ENCODE data around the gene COL8A2.

DNA sequence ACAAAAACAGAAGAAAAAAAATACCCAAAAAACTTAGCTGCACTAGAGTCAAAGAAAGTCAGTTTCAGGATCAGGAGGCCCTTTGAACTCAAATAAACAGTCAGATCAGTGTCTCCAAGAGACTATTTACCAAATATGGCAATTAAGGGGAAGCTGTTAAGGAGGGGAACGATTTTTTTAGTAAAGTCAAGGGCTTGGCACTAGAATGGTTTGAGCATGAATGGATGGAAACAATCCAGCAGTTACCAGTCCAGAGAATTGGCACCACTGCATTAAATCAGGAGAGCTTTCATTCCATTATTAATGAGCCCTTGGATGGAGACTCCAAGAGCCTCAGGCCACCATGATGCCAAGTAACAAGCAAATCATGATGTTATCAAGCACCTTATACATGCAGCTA is 17.1 kb upstream of the COL8A2 start:
- no peak for TF ChIP-seq EZH2 (IDR thresholded peaks at IDR 0.05; ENCODE audit: borderline replicate concordance, low read depth, low read length, severe bottlenecking)
- TF ChIP-seq, protein P1, sequence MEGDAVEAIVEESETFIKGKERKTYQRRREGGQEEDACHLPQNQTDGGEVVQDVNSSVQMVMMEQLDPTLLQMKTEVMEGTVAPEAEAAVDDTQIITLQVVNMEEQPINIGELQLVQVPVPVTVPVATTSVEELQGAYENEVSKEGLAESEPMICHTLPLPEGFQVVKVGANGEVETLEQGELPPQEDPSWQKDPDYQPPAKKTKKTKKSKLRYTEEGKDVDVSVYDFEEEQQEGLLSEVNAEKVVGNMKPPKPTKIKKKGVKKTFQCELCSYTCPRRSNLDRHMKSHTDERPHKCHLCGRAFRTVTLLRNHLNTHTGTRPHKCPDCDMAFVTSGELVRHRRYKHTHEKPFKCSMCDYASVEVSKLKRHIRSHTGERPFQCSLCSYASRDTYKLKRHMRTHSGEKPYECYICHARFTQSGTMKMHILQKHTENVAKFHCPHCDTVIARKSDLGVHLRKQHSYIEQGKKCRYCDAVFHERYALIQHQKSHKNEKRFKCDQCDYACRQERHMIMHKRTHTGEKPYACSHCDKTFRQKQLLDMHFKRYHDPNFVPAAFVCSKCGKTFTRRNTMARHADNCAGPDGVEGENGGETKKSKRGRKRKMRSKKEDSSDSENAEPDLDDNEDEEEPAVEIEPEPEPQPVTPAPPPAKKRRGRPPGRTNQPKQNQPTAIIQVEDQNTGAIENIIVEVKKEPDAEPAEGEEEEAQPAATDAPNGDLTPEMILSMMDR (IDR thresholded peaks at IDR 0.05; ENCODE audit: extremely low read depth in 1 of 2, insufficient read depth in 1 of 2, low read depth in 1 of 2, low read length in 2 of 2): no peak
- no peak for TF ChIP-seq POLR2AphosphoS5 (IDR thresholded peaks at IDR 0.05; ENCODE audit: insufficient read depth, low read depth, low read length)
- TF ChIP-seq POLR2A (IDR thresholded peaks at IDR 0.05; ENCODE audit: low read depth, low read length): no peak
- TF ChIP-seq MYC (IDR thresholded peaks at IDR 0.05; ENCODE audit: low read depth, low read length): no peak
- TF ChIP-seq FOS (IDR thresholded peaks at IDR 0.05; ENCODE audit: borderline replicate concordance, insufficient read depth, low read length): no peak

Data from endothelial cell of umbilical vein (primary cell).